Esophagus squamous epithelium (tissue), 4 donors: ENCODE measurements around the gene BUB1.

ENCODE experiments used
- CTCF ChIP-seq, 6 experiments: fragments of 450-650 bp in 4 of 6; fragments of 200-600 bp in 2 of 6; sonication (generic) in 2 of 6; IDR thresholded peaks; one replicate each; pipeline ENCODE4 v1.5.1; 2016 to 2019; ENCODE audit warnings: antibody characterized with exemption in 6 of 6, mild to moderate bottlenecking in 4 of 6, moderate library complexity in 4 of 6
- POLR2A ChIP-seq, 4 donors: fragments of 450-650 bp; IDR thresholded peaks; one replicate each; pipeline ENCODE4 v1.6.1; 2017; ENCODE audit warnings: antibody characterized with exemption in 4 of 4, mild to moderate bottlenecking in 4 of 4, moderate library complexity in 3 of 4

GRCh38 chr2:110669079-110669478 lies 8.8 kb downstream of the BUB1 start:
- no peak for TF ChIP-seq CTCF (IDR thresholded peaks at IDR 0.05)
- no peak for TF ChIP-seq POLR2A (IDR thresholded peaks at IDR 0.05)
